ENCODE data around the gene DOK5. TPM values are rescaled to one million over a fixed set of nuclear protein-coding genes. Genes with fewer than 3 reads are reported as not detected.

Gene DOK5
- total RNA-seq, 2 donors from 2014 or later = 4.6 to 6.7 TPM

- Histone ChIP-seq H3K9me3 (ENCODE audit: control insufficient read depth, low read length) (no peaks in the 10 kb centered on the region), H3K27ac (ENCODE audit: low read depth, low read length) (no peak overlapping the region), H3K4me1 (ENCODE audit: control insufficient read depth, insufficient read depth, low read length) (no peaks in the 10 kb centered on the region), H3K27me3 (ENCODE audit: control insufficient read depth, insufficient read depth, low read length, poor library complexity, severe bottlenecking) (no peaks in the 10 kb centered on the region), H3K9ac (ENCODE audit: extremely low read depth, low read length, poor library complexity, severe bottlenecking) (no peak overlapping the region), H3K4me3 (ENCODE audit: low read length) (no peak overlapping the region), H3K36me3 (ENCODE audit: control insufficient read depth, insufficient read depth, low read length) (no peaks in the 10 kb centered on the region)
- TF ChIP-seq CTCF (conservative IDR thresholded peaks at IDR 0.05) = no peak
- DNase-seq = no peak
- peaks cover under 1% of the 10 kb centered on the region for H3K4me1 Mint-ChIP-seq
- no peaks in the 10 kb centered on the region for H3K9me3 Mint-ChIP-seq
- H3K36me3 Mint-ChIP-seq (ENCODE audit: low read depth) = no peaks in the 10 kb centered on the region
- no peak overlapping the region for H3K27ac Mint-ChIP-seq
- no peak overlapping the region for H3K4me3 Mint-ChIP-seq
- WGBS, 2 experiments (ENCODE audit: insufficient coverage in 1 of 2, insufficient read length in 1 of 2) = 90 to 100% methylated on average over 4 to 8 of the region's 8 CpGs
- H3K27me3 Mint-ChIP-seq (ENCODE audit: insufficient read depth) = no peaks in the 10 kb centered on the region
Measured at GRCh38 chr20:54639941-54640340, 164.5 kb downstream of the DOK5 start.

GRCh38 chr20:54640800-54641199 is 165.4 kb downstream of the DOK5 start:
- H3K9ac ChIP-seq (ENCODE audit: extremely low read depth, low read length, poor library complexity, severe bottlenecking) = no peak overlapping the region
- H3K27me3 Mint-ChIP-seq (ENCODE audit: insufficient read depth) = no peaks in the 10 kb centered on the region
- no peak overlapping the region for H3K27ac ChIP-seq (ENCODE audit: low read depth, low read length)
- H3K4me3 ChIP-seq (ENCODE audit: low read length) = no peak overlapping the region
- no peaks in the 10 kb centered on the region for H3K9me3 Mint-ChIP-seq
- no peak for TF ChIP-seq CTCF (conservative IDR thresholded peaks at IDR 0.05)
- no peaks in the 10 kb centered on the region for H3K36me3 Mint-ChIP-seq (ENCODE audit: low read depth)
- WGBS, 2 experiments (ENCODE audit: insufficient coverage in 1 of 2, insufficient read length in 1 of 2) = no CpG with 5 or more reads among the region's 2 CpGs
- no peaks in the 10 kb centered on the region for H3K27me3 ChIP-seq (ENCODE audit: control insufficient read depth, insufficient read depth, low read length, poor library complexity, severe bottlenecking)
- no peaks in the 10 kb centered on the region for H3K9me3 ChIP-seq (ENCODE audit: control insufficient read depth, low read length)
- H3K4me1 ChIP-seq (ENCODE audit: control insufficient read depth, insufficient read depth, low read length) = no peaks in the 10 kb centered on the region
- H3K4me3 Mint-ChIP-seq = no peak overlapping the region
- H3K4me1 Mint-ChIP-seq = no peaks in the 10 kb centered on the region
- H3K36me3 ChIP-seq (ENCODE audit: control insufficient read depth, insufficient read depth, low read length) = no peaks in the 10 kb centered on the region
- H3K27ac Mint-ChIP-seq = no peak overlapping the region
- no peak for DNase-seq

GRCh38 chr20:54642864-54643667 is 167.7 kb downstream of the DOK5 start:
- TF ChIP-seq CTCF (conservative IDR thresholded peaks at IDR 0.05) = no peak
- WGBS, 2 experiments (ENCODE audit: insufficient coverage in 1 of 2, insufficient read length in 1 of 2) = 94% methylated on average over 8 to 18 of the region's 18 CpGs
- no peaks in the 10 kb centered on the region for H3K4me1 ChIP-seq (ENCODE audit: control insufficient read depth, insufficient read depth, low read length)
- no peaks in the 10 kb centered on the region for H3K36me3 ChIP-seq (ENCODE audit: control insufficient read depth, insufficient read depth, low read length)
- no peak for DNase-seq
- no peaks in the 10 kb centered on the region for H3K9me3 Mint-ChIP-seq
- no peak overlapping the region for H3K9ac ChIP-seq (ENCODE audit: extremely low read depth, low read length, poor library complexity, severe bottlenecking)
- H3K27me3 ChIP-seq (ENCODE audit: control insufficient read depth, insufficient read depth, low read length, poor library complexity, severe bottlenecking) = no peaks in the 10 kb centered on the region
- no peak overlapping the region for H3K27ac ChIP-seq (ENCODE audit: low read depth, low read length)
- H3K27ac Mint-ChIP-seq = no peak overlapping the region
- no peak overlapping the region for H3K4me3 ChIP-seq (ENCODE audit: low read length)
- no peaks in the 10 kb centered on the region for H3K36me3 Mint-ChIP-seq (ENCODE audit: low read depth)
- H3K4me3 Mint-ChIP-seq = no peak overlapping the region
- H3K9me3 ChIP-seq (ENCODE audit: control insufficient read depth, low read length) = no peaks in the 10 kb centered on the region
- no peaks in the 10 kb centered on the region for H3K4me1 Mint-ChIP-seq
- H3K27me3 Mint-ChIP-seq (ENCODE audit: insufficient read depth) = no peaks in the 10 kb centered on the region

All from endodermal cell (in vitro differentiated cells).